ENCODE measurements around the gene CGNL1.

The CGNL1 gene

DNA sequence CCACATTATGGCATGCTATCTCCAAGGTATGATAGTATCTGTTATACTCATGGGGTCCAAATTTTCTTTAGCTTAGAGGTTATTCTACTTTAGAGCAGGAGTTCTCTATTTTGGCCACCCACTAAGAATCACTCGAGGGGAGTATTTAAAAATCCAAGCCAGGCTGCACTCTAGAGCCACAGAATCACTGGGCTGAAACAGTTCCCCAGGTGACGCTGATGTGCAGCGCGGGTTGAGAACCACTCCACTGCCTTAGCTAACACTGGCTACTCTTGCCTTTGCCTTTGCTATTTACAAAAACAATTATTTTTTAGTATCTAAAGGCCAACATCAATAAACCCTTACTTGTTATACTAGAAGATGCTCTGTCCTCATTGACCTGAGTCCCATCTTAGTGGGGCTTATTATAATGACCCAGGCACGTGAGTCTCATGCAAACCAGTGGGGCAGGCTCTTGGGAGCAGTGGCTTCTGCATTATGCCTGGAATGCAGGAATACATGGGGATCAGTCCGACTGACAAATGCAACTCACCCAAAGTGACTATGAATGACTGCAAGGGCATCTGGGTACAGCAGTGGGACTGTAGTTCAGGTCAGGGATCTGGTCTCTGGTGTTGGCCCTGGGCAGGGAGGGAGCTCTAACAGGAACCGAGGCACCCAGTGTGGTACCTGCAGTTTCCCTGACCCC lies 21.7 kb upstream of the CGNL1 start:
- DNase-seq: no peak

- no peak for DNase-seq
Measured at GRCh38 chr15:57355259-57355658, 21.0 kb upstream of the CGNL1 start.

DNA sequence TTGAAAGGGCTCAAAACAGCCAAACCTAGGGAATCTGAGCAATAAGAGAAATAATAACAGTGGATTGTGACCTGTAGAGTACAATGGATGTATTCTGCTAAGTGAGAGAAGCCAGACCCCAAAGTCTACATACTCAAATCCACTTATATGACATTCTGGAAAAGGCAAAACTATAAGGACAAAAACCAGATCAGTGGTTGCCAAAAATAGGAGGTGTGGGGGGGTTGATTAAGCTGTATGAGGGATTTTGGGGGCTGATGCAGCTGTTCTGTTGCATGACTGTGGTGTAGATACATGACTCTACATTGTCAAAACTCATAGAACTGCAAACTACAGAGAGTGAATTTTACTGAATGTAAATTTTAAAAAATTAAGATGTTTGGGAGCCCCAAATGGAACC lies 20.1 kb upstream of the CGNL1 start:
- DNase-seq: no peak

DNA sequence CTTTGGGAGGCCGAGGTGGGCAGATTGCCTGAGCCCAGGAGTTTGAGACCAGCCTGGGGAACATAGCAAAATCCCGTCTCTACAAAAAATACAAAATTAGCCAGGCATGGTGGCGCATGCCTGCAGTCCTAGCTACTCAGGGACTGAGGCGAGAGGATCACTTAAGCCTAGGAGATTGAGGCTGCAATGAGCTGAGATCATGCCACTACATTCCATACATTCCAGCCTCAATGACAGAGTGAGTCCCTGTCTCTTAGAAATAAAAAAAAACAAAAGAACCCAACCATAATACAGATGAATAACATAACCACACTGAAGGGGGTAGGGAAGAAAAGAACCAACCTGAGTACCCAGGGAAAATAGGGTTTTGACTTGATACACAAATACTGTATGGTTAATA lies 19.7 kb upstream of the CGNL1 start:
- DNase-seq: no peak

GRCh38 chr15:57357799-57358198 lies 18.5 kb upstream of the CGNL1 start:
- DNase-seq: no peak

DNA sequence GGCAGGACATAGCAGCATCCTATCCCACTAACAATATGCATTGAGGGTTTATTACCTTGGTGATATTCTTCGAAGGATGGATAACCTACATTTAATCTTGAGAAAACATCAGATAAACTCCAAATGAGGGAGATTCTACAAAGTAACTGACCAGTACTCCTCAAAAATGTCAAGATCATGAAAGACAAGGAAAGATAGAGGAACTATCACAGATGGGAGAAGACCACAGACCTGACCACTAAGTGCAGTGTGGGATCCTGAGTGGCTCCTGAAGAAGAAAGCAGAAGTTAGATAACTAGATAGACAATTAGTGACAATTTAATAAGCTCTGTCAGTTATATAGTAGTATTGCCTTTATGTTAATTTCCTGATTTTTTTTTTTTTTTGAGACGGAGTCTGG lies 17.7 kb upstream of the CGNL1 start:
- DNase-seq: no peak

GRCh38 chr15:57363661-57364060 lies 12.6 kb upstream of the CGNL1 start:
- no peak for DNase-seq

- no peak for DNase-seq
Measured at GRCh38 chr15:57364282-57365007, 11.9 kb upstream of the CGNL1 start.

DNA sequence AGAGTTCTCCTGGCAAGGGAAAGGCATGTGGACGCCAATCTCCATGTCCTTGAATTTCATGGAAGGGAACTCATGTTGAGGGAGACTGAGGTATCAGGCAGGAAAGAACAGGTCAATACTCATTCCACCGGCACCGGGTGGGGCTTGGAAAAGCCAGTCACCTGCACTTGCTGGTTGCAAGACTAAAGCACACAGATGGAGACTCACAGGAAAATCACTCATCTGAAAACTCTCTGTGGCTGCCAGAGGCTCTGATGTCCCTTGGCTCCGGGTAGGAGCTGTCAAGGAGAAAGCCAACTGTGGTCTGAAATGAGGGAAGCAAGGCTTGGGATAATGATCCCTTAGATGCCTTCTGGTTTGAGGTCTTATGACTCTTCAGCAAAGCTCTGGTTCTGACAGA lies 8.7 kb upstream of the CGNL1 start:
- DNase-seq: no peak

DNA sequence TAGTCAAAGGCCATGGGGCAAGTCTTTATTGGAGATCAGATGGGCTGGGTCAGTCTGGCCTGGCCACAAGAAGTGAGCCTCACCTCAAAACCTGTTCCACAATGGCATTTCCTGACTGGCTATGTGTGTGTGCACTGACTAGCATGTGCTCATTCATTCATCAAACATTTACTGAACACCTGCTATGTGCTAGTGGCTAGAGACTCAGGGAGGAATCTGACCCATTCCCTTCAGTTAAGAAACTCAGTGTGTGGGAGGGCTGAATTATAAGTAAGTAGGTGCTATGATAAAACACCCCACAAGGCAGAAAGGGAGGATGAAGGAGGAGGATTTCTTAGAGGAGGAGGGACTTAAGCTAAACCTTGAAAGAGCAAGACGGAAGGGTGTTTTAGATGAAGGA lies 5.4 kb upstream of the CGNL1 start:
- DNase-seq: no peak

- DNase-seq: no peak
Measured at GRCh38 chr15:57373251-57373881, 2.9 kb upstream of the CGNL1 start.

DNA sequence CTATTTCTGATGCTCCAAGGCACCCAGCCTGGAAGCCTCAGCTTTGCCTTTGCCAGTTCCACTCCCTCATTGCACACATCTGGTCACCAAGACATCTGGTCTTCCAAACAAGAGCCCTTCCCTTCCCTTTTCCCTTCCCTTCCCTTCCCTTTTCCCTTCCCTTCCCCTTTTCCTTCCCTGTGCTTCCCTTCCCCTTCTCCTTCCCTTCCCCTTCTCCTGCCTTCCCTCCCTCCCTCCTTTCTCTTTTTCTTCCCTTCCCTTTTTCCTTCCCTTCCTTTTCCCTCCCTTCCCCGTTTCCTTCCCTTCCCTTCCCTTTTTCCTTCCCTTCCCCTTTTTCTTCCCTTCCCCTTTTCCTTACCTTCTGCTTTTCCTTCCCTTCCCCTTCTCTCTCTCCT lies 2.4 kb upstream of the CGNL1 start:
- DNase-seq: no peak

GRCh38 chr15:57376696-57377477 lies 582 bp downstream of the CGNL1 start:
- DNase-seq: no peak

- DNase-seq: no peak
Measured at GRCh38 chr15:57377478-57377847, 1.2 kb downstream of the CGNL1 start.

GRCh38 chr15:57379487-57379886 lies 3.2 kb downstream of the CGNL1 start:
- no peak for DNase-seq

- DNase-seq: no peak
Measured at GRCh38 chr15:57380854-57381253, 4.5 kb downstream of the CGNL1 start.

GRCh38 chr15:57382215-57382614 lies 5.9 kb downstream of the CGNL1 start:
- no peak for DNase-seq

DNA sequence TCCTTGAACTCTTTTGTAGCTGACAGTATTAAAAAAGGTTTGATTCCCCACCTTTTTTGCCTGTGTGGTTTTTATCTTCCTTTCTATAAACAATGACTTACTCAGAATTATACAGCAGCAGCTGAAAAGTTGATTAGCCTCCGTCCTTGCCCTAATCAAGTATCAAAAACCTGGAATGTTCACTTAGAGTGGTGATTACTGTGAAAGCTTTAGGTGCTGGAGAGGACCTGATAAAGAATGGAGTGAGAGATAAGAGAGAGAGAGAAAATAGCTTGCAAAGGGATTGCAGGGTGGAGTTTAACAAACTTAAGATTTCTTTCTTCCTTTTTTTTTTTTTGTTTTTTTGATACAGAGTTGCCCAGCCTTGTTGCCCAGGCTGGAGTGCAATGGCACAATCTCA lies 6.7 kb downstream of the CGNL1 start:
- DNase-seq: no peak

DNA sequence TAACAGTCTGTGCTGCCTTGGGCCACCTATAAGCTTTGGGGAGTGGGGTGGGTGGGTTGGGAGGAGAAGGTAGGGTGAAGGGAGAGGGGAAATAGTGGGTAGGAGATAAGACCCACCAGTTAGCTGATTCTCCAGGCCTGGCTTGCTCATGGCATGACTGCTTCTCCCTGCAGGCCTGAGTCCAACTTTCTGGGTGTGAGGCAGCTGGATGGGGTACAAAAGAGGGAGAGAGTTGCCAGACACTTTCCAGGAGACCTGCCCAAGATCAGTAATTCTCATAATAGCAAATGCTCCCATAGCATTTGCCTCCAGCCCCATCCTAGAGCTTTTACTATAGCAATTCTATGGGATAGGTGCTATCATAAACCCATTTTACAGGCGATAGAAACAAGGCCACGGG lies 7.7 kb downstream of the CGNL1 start:
- DNase-seq: no peak

GRCh38 chr15:57384816-57385215 lies 8.5 kb downstream of the CGNL1 start:
- DNase-seq: no peak

DNA sequence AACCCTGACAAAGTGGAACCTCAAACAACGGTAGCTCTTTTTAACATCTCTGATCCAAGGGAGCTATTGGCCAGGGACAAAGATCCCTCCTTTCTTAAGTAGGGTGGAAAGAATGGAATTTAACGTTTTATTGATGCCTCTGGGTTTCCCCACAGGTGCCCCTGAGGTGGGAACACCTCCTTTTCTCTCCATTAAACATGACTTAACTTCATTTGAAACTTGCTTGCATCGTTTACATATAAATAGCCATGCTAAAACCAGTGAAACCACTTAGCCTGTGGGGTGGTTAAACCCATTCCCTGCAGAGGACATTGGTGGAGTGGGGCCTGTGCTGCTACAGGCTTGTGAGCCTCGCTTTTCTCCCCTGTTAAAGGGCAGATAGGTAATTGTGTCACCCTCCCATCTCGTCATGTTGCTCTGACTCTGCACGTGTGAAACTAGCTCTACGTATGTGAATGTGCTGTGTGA lies 9.7 kb downstream of the CGNL1 start:
- DNase-seq: no peak

DNA sequence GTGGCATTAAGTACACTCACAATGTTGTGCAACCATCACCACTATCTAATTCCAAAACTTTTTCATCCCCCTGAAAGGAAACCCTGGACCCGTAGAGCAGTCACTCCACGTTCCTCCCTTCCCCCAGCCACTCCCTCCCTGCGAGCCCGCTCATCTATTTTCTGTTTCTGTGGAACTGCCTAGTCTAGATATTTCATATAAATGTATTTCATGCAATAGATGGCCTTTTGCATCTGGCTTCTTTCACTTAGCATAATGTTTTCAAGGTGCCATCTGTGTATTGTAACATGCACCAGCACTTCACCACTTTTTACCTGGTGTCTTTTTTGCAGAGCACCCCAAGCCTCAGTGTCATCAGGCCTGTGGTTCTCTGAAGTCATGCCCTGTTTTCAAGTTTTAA lies 10.7 kb downstream of the CGNL1 start:
- no peak for DNase-seq

- no peak for DNase-seq
Measured at GRCh38 chr15:57387564-57388076, 11.3 kb downstream of the CGNL1 start.
